K562 (cell line): ENCODE measurements around the gene KLHL15. TPM values are rescaled to one million over a fixed set of nuclear protein-coding genes. Genes with fewer than 3 reads are reported as not detected.

Experiments used
- EP300 ChIP-seq: IDR thresholded peaks from 2 replicates; pipeline ENCODE4 v1.6.1; 2012; ENCODE audit warnings: low read length, improper control_type of control experiment
- ETS2 ChIP-seq: IDR thresholded peaks from 2 replicates; pipeline ENCODE4 v1.6.1; 2016; ENCODE audit warnings: borderline replicate concordance, missing genetic modification characterization, mild to moderate bottlenecking, moderate library complexity, missing compliant biosample characterization; ENCODE audit not compliant: poor library complexity, severe bottlenecking
- FOS ChIP-seq: IDR thresholded peaks from 3 replicates; pipeline ENCODE4 v1.6.1; 2011; ENCODE audit not compliant: insufficient read length; ENCODE audit errors: extremely low read depth
- ILK ChIP-seq: fragments of 450-650 bp; IDR thresholded peaks from 2 replicates; pipeline ENCODE4 v1.6.1; 2016; ENCODE audit warnings: missing genetic modification characterization, low read depth, mild to moderate bottlenecking, missing compliant biosample characterization, moderate library complexity, borderline replicate concordance
- LCOR ChIP-seq: sonication (generic); formaldehyde crosslinking; IDR thresholded peaks from 2 replicates; pipeline ENCODE4 v1.8.0; 2022; ENCODE audit warnings: mild to moderate bottlenecking, missing genetic modification reagents
- MEF2A ChIP-seq: IDR thresholded peaks from 2 replicates; pipeline ENCODE4 v1.6.1; 2011; ENCODE audit warnings: low read depth, mild to moderate bottlenecking, low read length, moderate library complexity; ENCODE audit not compliant: control insufficient read depth
- NCOA2 ChIP-seq, 2 experiments: fragments of 450-650 bp; IDR thresholded peaks; 2 replicates each; pipeline ENCODE4 v1.6.1; 2018; ENCODE audit warnings: mild to moderate bottlenecking in 2 of 2, moderate library complexity in 1 of 2; ENCODE audit not compliant: partially characterized antibody in 2 of 2
- NR2F6 ChIP-seq: fragments of 450-650 bp; formaldehyde crosslinking; IDR thresholded peaks from 2 replicates; pipeline ENCODE4 v1.4.0; 2020; ENCODE audit warnings: mild to moderate bottlenecking
- POLR2B ChIP-seq: fragments of 450-650 bp; IDR thresholded peaks from 2 replicates; pipeline ENCODE4 v1.6.1; 2018; ENCODE audit warnings: low read depth; ENCODE audit not compliant: partially characterized antibody
- RAD51 ChIP-seq: fragments of 450-650 bp; IDR thresholded peaks from 2 replicates; pipeline ENCODE4 v1.7.1; 2016; ENCODE audit warnings: low read depth, mild to moderate bottlenecking, borderline replicate concordance
- RBM39 ChIP-seq: fragments of 200-400 bp; formaldehyde crosslinking; optimal IDR thresholded peaks from 2 replicates; pipeline ENCODE3; 2018; ENCODE audit warnings: low read depth, low read length
- SAFB ChIP-seq: fragments of 200-400 bp; formaldehyde crosslinking; IDR thresholded peaks from 2 replicates; pipeline ENCODE4 v1.6.1; 2017; ENCODE audit warnings: low read depth, low read length, borderline replicate concordance
- SFPQ ChIP-seq: fragments of 200-400 bp; formaldehyde crosslinking; IDR thresholded peaks from 2 replicates; pipeline ENCODE4 v1.6.1; 2017; ENCODE audit warnings: mild to moderate bottlenecking, low read depth, low read length, moderate library complexity
- VEZF1 ChIP-seq: fragments of 200-800 bp; sonication (Bioruptor generic); IDR thresholded peaks from 2 replicates; pipeline ENCODE4 v1.6.1; 2017; ENCODE audit warnings: missing genetic modification characterization, missing compliant biosample characterization
- ZNF318 ChIP-seq, 2 experiments: fragments of 450-650 bp; IDR thresholded peaks; 2 replicates each; pipeline ENCODE4 v1.6.1; 2016; ENCODE audit warnings: mild to moderate bottlenecking in 2 of 2, borderline replicate concordance in 1 of 2, low read depth in 1 of 2, moderate library complexity in 1 of 2
- ZNF507 ChIP-seq: conservative IDR thresholded peaks from 2 replicates; pipeline ENCODE4 v1.6.1; 2017; ENCODE audit warnings: missing genetic modification characterization, missing compliant biosample characterization
- polyA plus RNA-seq, 8 experiments: library from polyadenylated mRNA; depleted of rRNA in 4 of 8; stranded (reverse) in 5 of 8; unstranded in 3 of 8; fragments of >200 nt; fragmentation: Nextera tagmentation in 2 of 8; fragmentation: Illumina TruSeq in 1 of 8; extraction: Ambion mirVana in 2 of 8; extraction: Trizol in 1 of 8; gene quantifications; 2 replicates each; pipeline versions ENCODE4 v1.2.1 to v1.2.3, GENCODE V29; 2011 to 2014; ENCODE audit warnings: inconsistent platforms in 1 of 8, missing spikeins in 1 of 8
- total RNA-seq, 7 experiments: library from RNA; depleted of rRNA in 6 of 7; stranded (reverse); fragments of >200 nt in 6 of 7; fragmentation: Illumina TruSeq in 2 of 7; extraction: Trizol in 2 of 7; gene quantifications; 2 replicates each; pipeline versions ENCODE4 v1.2.1 to v1.2.3, GENCODE V29; 2011 to 2021; ENCODE audit warnings: low replicate concordance in 1 of 7

The KLHL15 gene
- total and polyA plus RNA-seq, 9 of the 15 experiments (the other 6 are each of a cell fraction or from before 2014, with no cell fraction given): 3.0 to 12.4 (median 7.6) TPM

- no peak for TF ChIP-seq ZNF507 (tag)
- no peak for TF ChIP-seq EP300
- TF ChIP-seq ETS2 (tag): no peak
- TF ChIP-seq VEZF1 (CRISPR knock-in tag): peak; percentile 91
- TF ChIP-seq NCOA2 (IDR thresholded peaks at IDR 0.05; ENCODE audit: partially characterized antibody in 2 of 2): no peak
- peak; percentile 53 for TF ChIP-seq POLR2B
- no peak for TF ChIP-seq NR2F6
- TF ChIP-seq FOS: no peak
- TF ChIP-seq RAD51: no peak
- no peak for TF ChIP-seq ZNF318 (IDR thresholded peaks at IDR 0.05; ENCODE audit: borderline replicate concordance in 1 of 2, low read depth in 1 of 2)
- TF ChIP-seq ILK: no peak
- no peak for TF ChIP-seq SFPQ
- TF ChIP-seq MEF2A: no peak
- no peak for TF ChIP-seq LCOR
- TF ChIP-seq SAFB: no peak
- no peak for TF ChIP-seq RBM39
These were observed 1.1 kb downstream of the KLHL15 start (continued) for GRCh38 chrX:24025741-24026403.
